A673 (cell line): ENCODE measurements around the gene DMPK.
A peak's percentile ranks its signal among the peaks of the same experiment; 100 is the strongest.

Experiments
- EZH2 ChIP-seq: fragments of 200-600 bp; sonication (generic); IDR thresholded peaks from 2 replicates; pipeline ENCODE4 v1.6.1; 2017; ENCODE audit warnings: borderline replicate concordance, low read depth, mild to moderate bottlenecking, mixed read lengths, antibody characterized with exemption, low read length; ENCODE audit not compliant: poor library complexity, severe bottlenecking
- TF ChIP-seq, protein P1 (sequence below): fragments of 300-800, 200-600 bp; sonication (generic); conservative IDR thresholded peaks from 2 replicates; pipeline ENCODE4 v1.5.1; 2017; ENCODE audit warnings: low read depth, mild to moderate bottlenecking, antibody characterized with exemption, low read length, moderate library complexity, mixed read lengths

GRCh38 chr19:45779231-45780145, 2.8 kb downstream of the DMPK start:
- TF ChIP-seq, protein P1, sequence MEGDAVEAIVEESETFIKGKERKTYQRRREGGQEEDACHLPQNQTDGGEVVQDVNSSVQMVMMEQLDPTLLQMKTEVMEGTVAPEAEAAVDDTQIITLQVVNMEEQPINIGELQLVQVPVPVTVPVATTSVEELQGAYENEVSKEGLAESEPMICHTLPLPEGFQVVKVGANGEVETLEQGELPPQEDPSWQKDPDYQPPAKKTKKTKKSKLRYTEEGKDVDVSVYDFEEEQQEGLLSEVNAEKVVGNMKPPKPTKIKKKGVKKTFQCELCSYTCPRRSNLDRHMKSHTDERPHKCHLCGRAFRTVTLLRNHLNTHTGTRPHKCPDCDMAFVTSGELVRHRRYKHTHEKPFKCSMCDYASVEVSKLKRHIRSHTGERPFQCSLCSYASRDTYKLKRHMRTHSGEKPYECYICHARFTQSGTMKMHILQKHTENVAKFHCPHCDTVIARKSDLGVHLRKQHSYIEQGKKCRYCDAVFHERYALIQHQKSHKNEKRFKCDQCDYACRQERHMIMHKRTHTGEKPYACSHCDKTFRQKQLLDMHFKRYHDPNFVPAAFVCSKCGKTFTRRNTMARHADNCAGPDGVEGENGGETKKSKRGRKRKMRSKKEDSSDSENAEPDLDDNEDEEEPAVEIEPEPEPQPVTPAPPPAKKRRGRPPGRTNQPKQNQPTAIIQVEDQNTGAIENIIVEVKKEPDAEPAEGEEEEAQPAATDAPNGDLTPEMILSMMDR, result peak; percentile 80
- no peak for TF ChIP-seq EZH2
